GM23338 (cell line): ENCODE measurements around the gene HSCB. TPM values are rescaled to one million over a fixed set of nuclear protein-coding genes. Genes with fewer than 3 reads are reported as not detected.
"Not testable (repeated sequence)": the region's sequence is repeated elsewhere in the genome, so short reads cannot be mapped to it uniquely, and the experiment has no call there.

Experiments
- ATAC-seq: fragments of 200-7000 bp; cut with Tn5 transposase; 3 replicates; pipeline ENCODE4 v1.9.1; 2020
- DNase-seq: peaks from one replicate; pipeline ENCODE4 v3.0.0-alpha.2; 2015; ENCODE audit warnings: low spot score
- H2AFZ ChIP-seq: fragments of 200-600 bp; sonication (generic); 2 replicates; pipeline ENCODE4 v1.8.0; 2016; ENCODE audit warnings: antibody characterized with exemption, mild to moderate bottlenecking, moderate library complexity
- H3F3A ChIP-seq: fragments of 200-600 bp; sonication (generic); replicated peaks from 2 replicates; pipeline ENCODE4 v1.8.0; 2017; ENCODE audit warnings: antibody characterized with exemption, mixed run types, low read depth
- H3K27ac ChIP-seq: fragments of 200-600 bp; sonication (generic); 2 replicates; pipeline ENCODE4 v1.6.1; 2016; ENCODE audit warnings: low read depth
- H3K27me3 ChIP-seq: fragments of 200-600 bp; sonication (generic); 2 replicates; pipeline ENCODE4 v1.8.0; 2016; ENCODE audit warnings: mild to moderate bottlenecking, mixed run types, moderate library complexity; ENCODE audit not compliant: insufficient read depth
- H3K36me3 ChIP-seq: fragments of 200-600 bp; sonication (generic); 2 replicates; pipeline ENCODE4 v1.8.0; 2016; ENCODE audit warnings: mild to moderate bottlenecking; ENCODE audit not compliant: insufficient read depth
- H3K4me1 ChIP-seq: fragments of 200-600 bp; sonication (generic); 2 replicates; pipeline ENCODE4 v1.8.0; 2016; ENCODE audit warnings: mild to moderate bottlenecking, moderate library complexity; ENCODE audit not compliant: insufficient read depth
- H3K4me2 ChIP-seq: fragments of 200-600 bp; sonication (generic); 2 replicates; pipeline ENCODE4 v1.7.1; 2017; ENCODE audit warnings: mixed run types
- H3K4me3 ChIP-seq: fragments of 200-600 bp; sonication (generic); 2 replicates; pipeline ENCODE4 v1.6.1; 2016; ENCODE audit warnings: mixed run types
- H3K79me2 ChIP-seq: fragments of 200-600 bp; sonication (generic); replicated peaks from 2 replicates; pipeline ENCODE4 v1.8.0; 2017; ENCODE audit warnings: mild to moderate bottlenecking; ENCODE audit not compliant: insufficient read depth
- H3K9me2 ChIP-seq: fragments of 200-600 bp; sonication (generic); 2 replicates; pipeline ENCODE4 v1.8.0; 2017; ENCODE audit not compliant: insufficient read depth
- H4K20me1 ChIP-seq: fragments of 200-600 bp; sonication (generic); replicated peaks from 2 replicates; pipeline ENCODE4 v1.8.0; 2017; ENCODE audit warnings: mild to moderate bottlenecking; ENCODE audit not compliant: insufficient read depth
- H3K27ac Mint-ChIP-seq: 2 replicates; pipeline ENCODE4 v1.8.0; 2020; ENCODE audit warnings: inconsistent platforms, mild to moderate bottlenecking, moderate library complexity, mixed read lengths
- H3K27me3 Mint-ChIP-seq: 3 replicates; pipeline ENCODE4 v1.8.0; 2022; ENCODE audit warnings: low read depth, mild to moderate bottlenecking, moderate library complexity, mixed read lengths, inconsistent platforms; ENCODE audit not compliant: insufficient read depth, poor library complexity
- H3K36me3 Mint-ChIP-seq: 3 replicates; pipeline ENCODE4 v1.8.0; 2021; ENCODE audit warnings: low read depth, mild to moderate bottlenecking, inconsistent platforms, moderate library complexity, mixed read lengths
- H3K4me1 Mint-ChIP-seq: 3 replicates; pipeline ENCODE4 v1.8.0; 2020; ENCODE audit warnings: mild to moderate bottlenecking, inconsistent platforms, mixed read lengths
- H3K4me3 Mint-ChIP-seq: 3 replicates; pipeline ENCODE4 v1.8.0; 2021; ENCODE audit warnings: moderate library complexity, mild to moderate bottlenecking, inconsistent platforms, mixed read lengths
- H3K9me3 Mint-ChIP-seq: 3 replicates; pipeline ENCODE4 v1.8.0; 2020; ENCODE audit warnings: moderate library complexity, mild to moderate bottlenecking, inconsistent platforms, mixed read lengths
- EZH2phosphoT487 ChIP-seq: fragments of 200-600 bp; sonication (generic); IDR thresholded peaks from one replicate; pipeline ENCODE4 v1.8.1; 2018; ENCODE audit warnings: antibody characterized with exemption; ENCODE audit not compliant: unreplicated experiment
- JUNB ChIP-seq: IDR thresholded peaks from one replicate; pipeline ENCODE4 v1.6.1; 2016; ENCODE audit warnings: antibody characterized with exemption; ENCODE audit not compliant: unreplicated experiment
- NANOG ChIP-seq: IDR thresholded peaks from 2 replicates; pipeline ENCODE4 v1.6.1; 2016; ENCODE audit warnings: antibody characterized with exemption, borderline replicate concordance
- POLR2AphosphoS5 ChIP-seq: IDR thresholded peaks from 2 replicates; pipeline ENCODE4 v1.6.1; 2016; ENCODE audit warnings: antibody characterized with exemption, low read depth
- STAT1 ChIP-seq: IDR thresholded peaks from one replicate; pipeline ENCODE4 v1.6.1; 2016; ENCODE audit warnings: antibody characterized with exemption; ENCODE audit not compliant: unreplicated experiment
- ZNF114 ChIP-seq: fragments of 250-450 bp; sonication (Bioruptor Pico); IDR thresholded peaks from 2 replicates; pipeline ENCODE4 v1.5.0; 2020; ENCODE audit warnings: mild to moderate bottlenecking, moderate library complexity
- ZNF331 ChIP-seq: fragments of 250-450 bp; sonication (Bioruptor Pico); IDR thresholded peaks from 2 replicates; pipeline ENCODE4 v1.5.0; 2020; ENCODE audit warnings: low read depth, mild to moderate bottlenecking, moderate library complexity
- polyA plus RNA-seq: library from polyadenylated mRNA; unstranded; fragments of >200 nt; fragmentation: Nextera tagmentation; extraction: Ambion mirVana; gene quantifications from 2 replicates; pipeline ENCODE4 v1.2.1, GENCODE V29; 2016
- total RNA-seq: library from RNA; depleted of rRNA; stranded (reverse); fragments of >200 nt; shearing (Covaris generic); gene quantifications from 2 replicates; pipeline ENCODE4 v1.2.3, GENCODE V29; 2014
- TF ChIP-seq, protein P1 (sequence below): IDR thresholded peaks from one replicate; pipeline ENCODE4 v1.6.1; 2018; ENCODE audit warnings: antibody characterized with exemption; ENCODE audit not compliant: unreplicated experiment
- TF ChIP-seq, protein P2 (sequence below): IDR thresholded peaks from 2 replicates; pipeline ENCODE4 v1.6.1; 2016; ENCODE audit warnings: antibody characterized with exemption

HSCB gene
- total and polyA plus RNA-seq, 2 experiments from 2014 or later, result 18.6 to 30.9 TPM

DNA sequence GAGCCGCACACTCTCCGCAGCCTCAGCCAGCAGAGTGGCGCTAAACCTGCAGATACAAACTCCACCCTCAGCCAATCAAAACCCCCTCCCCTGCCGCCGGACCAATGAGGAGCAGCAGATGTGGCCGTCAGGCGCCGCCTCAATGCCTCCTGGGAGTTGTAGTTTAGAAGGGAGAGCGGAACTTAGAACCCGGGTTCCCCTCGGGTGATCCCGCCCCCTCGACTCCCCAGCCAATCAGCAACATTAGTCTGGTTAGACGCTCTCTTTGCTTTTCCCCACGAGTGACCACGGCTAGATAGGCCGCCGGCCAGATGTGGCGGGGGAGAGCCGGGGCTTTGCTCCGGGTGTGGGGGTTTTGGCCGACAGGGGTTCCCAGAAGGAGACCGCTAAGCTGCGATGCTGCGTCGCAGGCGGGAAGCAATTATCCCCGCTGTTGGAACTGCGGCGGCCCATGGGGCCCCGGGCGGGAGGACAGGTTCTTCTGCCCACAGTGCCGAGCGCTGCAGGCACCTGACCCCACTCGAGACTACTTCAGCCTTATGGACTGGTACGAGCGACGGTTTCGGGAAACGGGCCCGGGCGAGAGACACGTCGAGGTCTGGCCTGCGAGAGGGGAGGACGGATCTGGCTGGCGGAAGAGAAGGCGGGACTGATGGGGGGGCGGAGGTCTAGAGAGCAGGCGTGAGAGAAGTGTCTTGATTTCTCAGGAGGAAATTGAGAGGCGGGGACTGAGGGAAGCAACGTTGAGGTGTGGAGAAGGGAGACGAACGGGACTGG lies at the start of gene HSCB, which contains the start of gene CHEK2 (continued):
- no peak for TF ChIP-seq JUNB

DNA sequence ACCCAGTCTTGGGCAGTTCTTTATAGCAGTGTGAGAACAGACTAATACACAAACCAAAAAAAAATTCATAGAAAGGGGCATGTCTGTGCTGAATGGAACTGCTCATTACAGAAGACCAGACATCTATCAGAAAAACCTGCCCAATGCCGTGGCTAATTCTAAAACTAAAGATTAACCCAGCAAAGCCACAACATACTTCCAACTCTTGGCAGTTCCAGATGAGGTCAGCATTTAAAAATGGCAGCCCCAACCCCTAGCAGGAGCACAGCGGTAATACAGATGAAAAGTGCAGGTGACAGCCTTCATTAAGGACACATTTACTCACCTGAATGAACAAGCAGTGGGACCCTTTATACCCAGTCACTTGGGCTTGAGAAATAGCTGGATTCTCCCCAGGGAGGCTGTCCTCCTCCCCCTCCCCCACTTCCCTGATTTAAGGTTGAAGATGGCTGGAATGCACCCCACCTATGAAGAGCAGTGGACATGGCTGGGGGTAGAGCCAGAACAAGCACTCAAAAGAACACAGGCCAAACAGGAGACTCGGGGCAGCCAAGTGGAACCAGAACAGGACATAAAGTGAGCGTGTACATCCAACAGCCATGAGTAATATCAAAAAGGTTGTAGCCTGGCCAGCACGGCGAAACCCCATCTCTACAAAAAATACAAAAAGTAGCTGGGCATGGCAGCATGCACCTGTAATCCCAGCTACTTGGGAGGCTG lies 48.6 kb upstream of the HSCB start:
- not testable (repeated sequence) for H2AFZ ChIP-seq, H3K4me3 Mint-ChIP-seq, H3K4me1 ChIP-seq, H3K27ac Mint-ChIP-seq, H3K4me2 ChIP-seq, ATAC-seq, H3K27me3 ChIP-seq, H3K4me1 Mint-ChIP-seq, H3K27ac ChIP-seq, H4K20me1 ChIP-seq, DNase-seq, H3F3A ChIP-seq, H3K79me2 ChIP-seq, H3K4me3 ChIP-seq, H3K9me2 ChIP-seq, H3K9me3 Mint-ChIP-seq, H3K27me3 Mint-ChIP-seq
- H3K36me3 Mint-ChIP-seq, result peaks cover 50% of the 10 kb centered on the region
- peaks cover 20% of the 10 kb centered on the region; the same call in 1 of the 2 replicates for H3K36me3 ChIP-seq

DNA sequence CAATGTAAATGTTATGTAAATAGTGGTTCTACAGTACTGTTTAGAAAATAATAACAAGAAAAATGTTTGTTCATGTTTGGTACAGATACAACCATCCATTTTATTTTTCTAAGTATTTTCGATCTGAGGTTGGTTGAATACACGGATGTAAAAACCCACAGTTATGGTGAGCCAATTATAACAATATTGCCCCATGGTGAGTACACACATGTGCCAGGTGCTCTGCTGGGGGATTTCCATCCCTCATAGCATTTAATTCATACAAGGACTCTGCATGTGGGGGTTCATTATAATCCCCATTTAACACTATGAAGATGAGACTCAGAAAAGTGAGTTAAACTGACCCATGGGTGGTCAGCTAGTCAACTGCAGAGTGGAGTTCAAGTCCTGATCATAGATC lies 38.9 kb upstream of the HSCB start:
- no peak overlapping the region for H3K4me3 Mint-ChIP-seq
- no peak overlapping the region for H3K4me2 ChIP-seq
- H3K27ac ChIP-seq, result no peak overlapping the region
- ATAC-seq, result no peak
- H3K36me3 Mint-ChIP-seq, result peaks cover 39% of the 10 kb centered on the region
- no peak overlapping the region for H3K4me3 ChIP-seq
- no peak overlapping the region for H3K27ac Mint-ChIP-seq
- H3K27me3 ChIP-seq, result no peaks in the 10 kb centered on the region
- H3K4me1 Mint-ChIP-seq, result no peaks in the 10 kb centered on the region
- H3K9me3 Mint-ChIP-seq, result no peaks in the 10 kb centered on the region; the same call in 2 of the 3 replicates
- DNase-seq, result no peak
- no peak overlapping the region for H2AFZ ChIP-seq
- no peaks in the 10 kb centered on the region for H3K4me1 ChIP-seq
- H3K27me3 Mint-ChIP-seq, result peaks cover 2% of the 10 kb centered on the region
- no peaks in the 10 kb centered on the region for H3F3A ChIP-seq
- H4K20me1 ChIP-seq, result no peaks in the 10 kb centered on the region; the same call in 1 of the 2 replicates
- no peaks in the 10 kb centered on the region for H3K79me2 ChIP-seq
- no peaks in the 10 kb centered on the region for H3K9me2 ChIP-seq
- H3K36me3 ChIP-seq, result peaks cover 24% of the 10 kb centered on the region
- TF ChIP-seq ZNF331 (CRISPR knock-in tag) (no peak), STAT1 (no peak), ZNF114 (CRISPR knock-in tag) (no peak), NANOG (no peak), POLR2AphosphoS5 (no peak), EZH2phosphoT487 (no peak), JUNB (no peak)
- TF ChIP-seq, protein P1, sequence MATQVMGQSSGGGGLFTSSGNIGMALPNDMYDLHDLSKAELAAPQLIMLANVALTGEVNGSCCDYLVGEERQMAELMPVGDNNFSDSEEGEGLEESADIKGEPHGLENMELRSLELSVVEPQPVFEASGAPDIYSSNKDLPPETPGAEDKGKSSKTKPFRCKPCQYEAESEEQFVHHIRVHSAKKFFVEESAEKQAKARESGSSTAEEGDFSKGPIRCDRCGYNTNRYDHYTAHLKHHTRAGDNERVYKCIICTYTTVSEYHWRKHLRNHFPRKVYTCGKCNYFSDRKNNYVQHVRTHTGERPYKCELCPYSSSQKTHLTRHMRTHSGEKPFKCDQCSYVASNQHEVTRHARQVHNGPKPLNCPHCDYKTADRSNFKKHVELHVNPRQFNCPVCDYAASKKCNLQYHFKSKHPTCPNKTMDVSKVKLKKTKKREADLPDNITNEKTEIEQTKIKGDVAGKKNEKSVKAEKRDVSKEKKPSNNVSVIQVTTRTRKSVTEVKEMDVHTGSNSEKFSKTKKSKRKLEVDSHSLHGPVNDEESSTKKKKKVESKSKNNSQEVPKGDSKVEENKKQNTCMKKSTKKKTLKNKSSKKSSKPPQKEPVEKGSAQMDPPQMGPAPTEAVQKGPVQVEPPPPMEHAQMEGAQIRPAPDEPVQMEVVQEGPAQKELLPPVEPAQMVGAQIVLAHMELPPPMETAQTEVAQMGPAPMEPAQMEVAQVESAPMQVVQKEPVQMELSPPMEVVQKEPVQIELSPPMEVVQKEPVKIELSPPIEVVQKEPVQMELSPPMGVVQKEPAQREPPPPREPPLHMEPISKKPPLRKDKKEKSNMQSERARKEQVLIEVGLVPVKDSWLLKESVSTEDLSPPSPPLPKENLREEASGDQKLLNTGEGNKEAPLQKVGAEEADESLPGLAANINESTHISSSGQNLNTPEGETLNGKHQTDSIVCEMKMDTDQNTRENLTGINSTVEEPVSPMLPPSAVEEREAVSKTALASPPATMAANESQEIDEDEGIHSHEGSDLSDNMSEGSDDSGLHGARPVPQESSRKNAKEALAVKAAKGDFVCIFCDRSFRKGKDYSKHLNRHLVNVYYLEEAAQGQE, result no peak
- TF ChIP-seq, protein P2, sequence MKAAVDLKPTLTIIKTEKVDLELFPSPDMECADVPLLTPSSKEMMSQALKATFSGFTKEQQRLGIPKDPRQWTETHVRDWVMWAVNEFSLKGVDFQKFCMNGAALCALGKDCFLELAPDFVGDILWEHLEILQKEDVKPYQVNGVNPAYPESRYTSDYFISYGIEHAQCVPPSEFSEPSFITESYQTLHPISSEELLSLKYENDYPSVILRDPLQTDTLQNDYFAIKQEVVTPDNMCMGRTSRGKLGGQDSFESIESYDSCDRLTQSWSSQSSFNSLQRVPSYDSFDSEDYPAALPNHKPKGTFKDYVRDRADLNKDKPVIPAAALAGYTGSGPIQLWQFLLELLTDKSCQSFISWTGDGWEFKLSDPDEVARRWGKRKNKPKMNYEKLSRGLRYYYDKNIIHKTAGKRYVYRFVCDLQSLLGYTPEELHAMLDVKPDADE, result no peak
